Caco-2 (cell line): Measurements from ENCODE around the gene RAMP3. TPM values are rescaled to one million over a fixed set of nuclear protein-coding genes. Genes with fewer than 3 reads are reported as not detected.

Experiments used
- BruUV-seq: library from RNA; stranded (reverse); fragments of 400-500 nt; replicated peaks from 2 replicates; lab custom pipeline; 2021; lab: Mats Ljungman, UMichigan
- CTCF ChIA-PET: fragments of 300-600 bp; sonication (Branson Sonifier 250); formaldehyde crosslinking; loops from one replicate; lab custom pipeline; 2022; ENCODE audit warnings: antibody characterized with exemption; lab: Charles Lee
- POLR2A ChIA-PET: fragments of 300-600 bp; sonication (Branson Sonifier 250); formaldehyde crosslinking; loops from one replicate; lab custom pipeline; 2022; ENCODE audit warnings: antibody characterized with exemption; lab: Charles Lee
- DNase-seq, 2 experiments: peaks; one replicate each; pipeline versions ENCODE4 v3.0.0 to v3.0.0-alpha.2; 2020 to 2022
- H3K27me3 ChIP-seq: replicated peaks from 2 replicates; pipeline ENCODE4 v1.6.0; 2011; ENCODE audit warnings: low read length; ENCODE audit not compliant: control insufficient read depth, insufficient read depth
- H3K36me3 ChIP-seq: 2 replicates; pipeline ENCODE4 v1.5.1; 2011; ENCODE audit warnings: low read length; ENCODE audit not compliant: control insufficient read depth, insufficient read depth
- H3K4me1 ChIP-seq: fragments of 250-450 bp; sonication (Bioruptor Pico); 2 replicates; pipeline ENCODE4 v1.5.1; 2020; ENCODE audit warnings: mild to moderate bottlenecking
- H3K4me3 ChIP-seq: 2 replicates; pipeline ENCODE4 v1.5.1; 2011; ENCODE audit warnings: low read depth, mild to moderate bottlenecking, control low read depth, low read length
- H3K9me3 ChIP-seq: fragments of 250-450 bp; sonication (Bioruptor Pico); 2 replicates; pipeline ENCODE4 v1.5.1; 2020; ENCODE audit warnings: mild to moderate bottlenecking, moderate library complexity
- H3K27ac Mint-ChIP-seq: one replicate; pipeline ENCODE4 v1.8.0; 2022; ENCODE audit warnings: mixed read lengths; ENCODE audit not compliant: unreplicated experiment
- H3K27me3 Mint-ChIP-seq: one replicate; pipeline ENCODE4 v1.8.0; 2022; ENCODE audit warnings: mixed read lengths; ENCODE audit not compliant: insufficient read depth, unreplicated experiment
- H3K36me3 Mint-ChIP-seq: one replicate; pipeline ENCODE4 v1.8.0; 2022; ENCODE audit warnings: mild to moderate bottlenecking, mixed read lengths; ENCODE audit not compliant: insufficient read depth, unreplicated experiment
- H3K4me1 Mint-ChIP-seq: one replicate; pipeline ENCODE4 v1.8.0; 2022; ENCODE audit warnings: low read depth, mixed read lengths; ENCODE audit not compliant: unreplicated experiment
- H3K4me3 Mint-ChIP-seq: one replicate; pipeline ENCODE4 v1.8.0; 2022; ENCODE audit warnings: mild to moderate bottlenecking, moderate library complexity, mixed read lengths; ENCODE audit not compliant: unreplicated experiment
- H3K9me3 Mint-ChIP-seq: one replicate; pipeline ENCODE4 v1.8.0; 2022; ENCODE audit warnings: mixed read lengths; ENCODE audit not compliant: unreplicated experiment
- CTCF ChIP-seq, 2 experiments: fragments of 200-600 bp in 1 of 2; IDR thresholded peaks; 1 replicate in 1 of 2; 2 replicates in 1 of 2; pipeline versions ENCODE4 v1.5.1 to v1.8.0; 2011 to 2022; ENCODE audit warnings: antibody characterized with exemption in 1 of 2, control low read depth in 1 of 2, inconsistent platforms in 1 of 2, low read depth in 1 of 2, low read length in 1 of 2, mild to moderate bottlenecking in 1 of 2, moderate library complexity in 1 of 2; ENCODE audit not compliant: insufficient read depth in 1 of 2, severe bottlenecking in 1 of 2, unreplicated experiment in 1 of 2
- intact Hi-C: fragments of 100-400 bp; cut with micrococcal nuclease; formaldehyde crosslinking; loops from one replicate; pipeline ENCODE4 v1.10.0; 2022; ENCODE audit not compliant: unreplicated experiment
- total RNA-seq: library from RNA; stranded (reverse); gene quantifications from 2 replicates; pipeline ENCODE4 v1.2.3, GENCODE V29; 2022

RAMP3 gene
- total RNA-seq, 1 experiment from 2014 or later = not detected

- no TSS peak for BruUV-seq
- Mint-ChIP-seq H3K36me3 (no peaks in the 10 kb centered on the region), H3K9me3 (no peaks in the 10 kb centered on the region), H3K4me1 (no peaks in the 10 kb centered on the region), H3K4me3 (no peak overlapping the region), H3K27me3 (peaks cover 21% of the 10 kb centered on the region), H3K27ac (no peak overlapping the region)
- H3K4me1 ChIP-seq = no peaks in the 10 kb centered on the region
- POLR2A ChIA-PET = no interaction called here
- intact Hi-C loops = loop anchor here (10.0 kb wide), 1 partner anchor 506 kb away; no protein-coding TSS in a partner anchor
- H3K27me3 ChIP-seq = no peaks in the 10 kb centered on the region
- no peak for DNase-seq
- TF ChIP-seq CTCF (IDR thresholded peaks at IDR 0.05; ENCODE audit: insufficient read depth in 1 of 2, low read depth in 1 of 2, low read length in 1 of 2, severe bottlenecking in 1 of 2, unreplicated experiment in 1 of 2) = no peak
- no peaks in the 10 kb centered on the region for H3K9me3 ChIP-seq
- no peaks in the 10 kb centered on the region for H3K36me3 ChIP-seq
- H3K4me3 ChIP-seq = no peak overlapping the region
- CTCF ChIA-PET = no interaction called here
Measured at GRCh38 chr7:45158471-45158870, 880 bp downstream of the RAMP3 start.

GRCh38 chr7:45159296-45159695 is 1.7 kb downstream of the RAMP3 start:
- no TSS peak for BruUV-seq
- H3K4me1 ChIP-seq = no peaks in the 10 kb centered on the region
- no peak for DNase-seq
- H3K27me3 ChIP-seq = no peaks in the 10 kb centered on the region; the same call in 1 of the 2 replicates
- intact Hi-C loops = loop anchor here (10.0 kb wide), 1 partner anchor 506 kb away; no protein-coding TSS in a partner anchor
- H3K9me3 ChIP-seq = no peaks in the 10 kb centered on the region
- Mint-ChIP-seq H3K4me1 (no peaks in the 10 kb centered on the region), H3K9me3 (no peaks in the 10 kb centered on the region), H3K27me3 (peaks cover 21% of the 10 kb centered on the region), H3K27ac (no peak overlapping the region), H3K36me3 (no peaks in the 10 kb centered on the region), H3K4me3 (no peak overlapping the region)
- no peak for TF ChIP-seq CTCF (IDR thresholded peaks at IDR 0.05; ENCODE audit: insufficient read depth in 1 of 2, low read depth in 1 of 2, low read length in 1 of 2, severe bottlenecking in 1 of 2, unreplicated experiment in 1 of 2)
- CTCF ChIA-PET = no interaction called here
- no peaks in the 10 kb centered on the region for H3K36me3 ChIP-seq
- POLR2A ChIA-PET = no interaction called here
- no peak overlapping the region for H3K4me3 ChIP-seq

- no peaks in the 10 kb centered on the region for H3K4me1 ChIP-seq
- intact Hi-C loops = no loop called here
- H3K27me3 Mint-ChIP-seq = peaks cover 21% of the 10 kb centered on the region
Measured at GRCh38 chr7:45160417-45160881, 2.9 kb downstream of the RAMP3 start.

More at GRCh38 chr7:45160417-45160881, 2.9 kb downstream of the RAMP3 start:
- BruUV-seq = no TSS peak
- DNase-seq = no peak
- Mint-ChIP-seq H3K4me3 (no peak overlapping the region), H3K9me3 (peaks cover 9% of the 10 kb centered on the region), H3K36me3 (no peaks in the 10 kb centered on the region), H3K27ac (no peak overlapping the region), H3K4me1 (no peaks in the 10 kb centered on the region)
- no peaks in the 10 kb centered on the region for H3K9me3 ChIP-seq
- H3K4me3 ChIP-seq = no peak overlapping the region
- CTCF ChIA-PET = no interaction called here
- no peaks in the 10 kb centered on the region for H3K36me3 ChIP-seq
- no peak for TF ChIP-seq CTCF (IDR thresholded peaks at IDR 0.05; ENCODE audit: insufficient read depth in 1 of 2, low read depth in 1 of 2, low read length in 1 of 2, severe bottlenecking in 1 of 2, unreplicated experiment in 1 of 2)
- POLR2A ChIA-PET = no interaction called here
- H3K27me3 ChIP-seq = no peaks in the 10 kb centered on the region; the same call in 1 of the 2 replicates
